ENCODE results near the gene ZSCAN30. TPM values are rescaled to one million over a fixed set of nuclear protein-coding genes. Genes with fewer than 3 reads are reported as not detected.

Gene ZSCAN30
- total and polyA plus RNA-seq, 12 donors: 16.0 to 34.0 (median 22.0) TPM

GRCh38 chr18:35326695-35327387, 36.8 kb upstream of the ZSCAN30 start:
- H3K27ac ChIP-seq: no peak overlapping the region
- no peaks in the 10 kb centered on the region for H3K36me3 ChIP-seq (replicated peaks in 1 of 2)
- no peak overlapping the region for H3K4me3 ChIP-seq
- H3K4me1 ChIP-seq (replicated peaks in 1 of 2): no peaks in the 10 kb centered on the region
- intact Hi-C loops (cut with DNase I): no loop called here
- TF ChIP-seq, protein P1, sequence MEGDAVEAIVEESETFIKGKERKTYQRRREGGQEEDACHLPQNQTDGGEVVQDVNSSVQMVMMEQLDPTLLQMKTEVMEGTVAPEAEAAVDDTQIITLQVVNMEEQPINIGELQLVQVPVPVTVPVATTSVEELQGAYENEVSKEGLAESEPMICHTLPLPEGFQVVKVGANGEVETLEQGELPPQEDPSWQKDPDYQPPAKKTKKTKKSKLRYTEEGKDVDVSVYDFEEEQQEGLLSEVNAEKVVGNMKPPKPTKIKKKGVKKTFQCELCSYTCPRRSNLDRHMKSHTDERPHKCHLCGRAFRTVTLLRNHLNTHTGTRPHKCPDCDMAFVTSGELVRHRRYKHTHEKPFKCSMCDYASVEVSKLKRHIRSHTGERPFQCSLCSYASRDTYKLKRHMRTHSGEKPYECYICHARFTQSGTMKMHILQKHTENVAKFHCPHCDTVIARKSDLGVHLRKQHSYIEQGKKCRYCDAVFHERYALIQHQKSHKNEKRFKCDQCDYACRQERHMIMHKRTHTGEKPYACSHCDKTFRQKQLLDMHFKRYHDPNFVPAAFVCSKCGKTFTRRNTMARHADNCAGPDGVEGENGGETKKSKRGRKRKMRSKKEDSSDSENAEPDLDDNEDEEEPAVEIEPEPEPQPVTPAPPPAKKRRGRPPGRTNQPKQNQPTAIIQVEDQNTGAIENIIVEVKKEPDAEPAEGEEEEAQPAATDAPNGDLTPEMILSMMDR (IDR thresholded peaks at IDR 0.05): no peak
- no peak for TF ChIP-seq POLR2A (IDR thresholded peaks at IDR 0.05)
- H3K9me3 ChIP-seq (replicated peaks in 1 of 3): no peaks in the 10 kb centered on the region
- H3K27me3 ChIP-seq: no peaks in the 10 kb centered on the region
- DNase-seq: no peak
- 55 to 59% (median 56%) methylated on average over 3 of the region's 3 CpGs for WGBS, 4 donors

GRCh38 chr18:35324926-35325655, 35.1 kb upstream of the ZSCAN30 start:
- no peak for DNase-seq
- intact Hi-C loops (cut with DNase I): no loop called here
- Histone ChIP-seq H3K9me3 (replicated peaks in 1 of 3) (no peaks in the 10 kb centered on the region), H3K4me1 (replicated peaks in 1 of 2) (no peaks in the 10 kb centered on the region), H3K4me3 (no peak overlapping the region), H3K36me3 (replicated peaks in 1 of 2) (no peaks in the 10 kb centered on the region), H3K27ac (no peak overlapping the region), H3K27me3 (no peaks in the 10 kb centered on the region)
- 32 to 77% (median 59%) methylated on average over 2 of the region's 2 CpGs for WGBS, 4 donors
- TF ChIP-seq, protein P1 (IDR thresholded peaks at IDR 0.05): no peak
- TF ChIP-seq POLR2A (IDR thresholded peaks at IDR 0.05): no peak

- Histone ChIP-seq H3K27me3 (no peaks in the 10 kb centered on the region), H3K36me3 (replicated peaks in 1 of 2) (no peaks in the 10 kb centered on the region), H3K4me1 (replicated peaks in 1 of 2) (no peaks in the 10 kb centered on the region), H3K9me3 (replicated peaks in 1 of 3) (no peaks in the 10 kb centered on the region), H3K4me3 (no peak overlapping the region), H3K27ac (no peak overlapping the region)
- WGBS, 4 donors: 83 to 85% (median 84%) methylated on average over 3 of the region's 3 CpGs
- no peak for DNase-seq
- no peak for TF ChIP-seq POLR2A (IDR thresholded peaks at IDR 0.05)
- TF ChIP-seq, protein P1 (IDR thresholded peaks at IDR 0.05): no peak
- intact Hi-C loops (cut with DNase I): no loop called here
Measured at GRCh38 chr18:35322486-35323458, 32.7 kb upstream of the ZSCAN30 start.

GRCh38 chr18:35311496-35311895, 21.5 kb upstream of the ZSCAN30 start:
- WGBS, 4 donors: 39 to 50% (median 42%) methylated on average over 2 of the region's 2 CpGs
- peaks cover 0 to 36% (median 7%) of the 10 kb centered on the region in 3 donors for H3K9me3 ChIP-seq (replicated peaks in 1 of 3)
- H3K4me3 ChIP-seq: no peak overlapping the region
- TF ChIP-seq POLR2A (IDR thresholded peaks at IDR 0.05): no peak
- TF ChIP-seq, protein P1 (IDR thresholded peaks at IDR 0.05): no peak
- peaks cover 0 to 8% of the 10 kb centered on the region in 2 donors for H3K36me3 ChIP-seq (replicated peaks in 1 of 2)
- no peaks in the 10 kb centered on the region for H3K27me3 ChIP-seq
- intact Hi-C loops (cut with DNase I): no loop called here
- H3K27ac ChIP-seq: no peak overlapping the region
- no peaks in the 10 kb centered on the region for H3K4me1 ChIP-seq (replicated peaks in 1 of 2)
- peak in 6 of 7 donors; percentile 16 to 49 (median 24) for DNase-seq
